OCI-LY3 (cell line): ENCODE data around the gene HPS3.
"Not testable (repeated sequence)": the region's sequence is repeated elsewhere in the genome, so short reads cannot be mapped to it uniquely, and the experiment has no call there.

Experiments used
- H2AFZ ChIP-seq: fragments of 200-600, 300-600 bp; shearing (Covaris generic); 2 replicates; pipeline ENCODE4 v1.6.0; 2014; ENCODE audit warnings: antibody characterized with exemption, low read depth, low read length
- H3K27ac ChIP-seq: fragments of 200-600, 300-600 bp; sonication (generic); 2 replicates; pipeline ENCODE4 v1.5.1; 2014; ENCODE audit warnings: mild to moderate bottlenecking, low read length, moderate library complexity, mixed read lengths
- H3K27me3 ChIP-seq: fragments of 200-600, 300-600 bp; sonication (generic); 2 replicates; pipeline ENCODE4 v1.6.1; 2014; ENCODE audit warnings: low read depth, low read length, mixed read lengths
- H3K36me3 ChIP-seq: fragments of 200-600, 300-600 bp; sonication (generic); replicated peaks from 2 replicates; pipeline ENCODE3; 2014; ENCODE audit warnings: low read depth, low read length, mixed read lengths
- H3K4me1 ChIP-seq: fragments of 300-600, 200-600 bp; sonication (generic); 2 replicates; pipeline ENCODE4 v1.6.1; 2014; ENCODE audit warnings: low read length, mixed read lengths
- H3K4me2 ChIP-seq: fragments of 200-600, 300-600 bp; sonication (generic); 2 replicates; pipeline ENCODE4 v1.6.1; 2014; ENCODE audit warnings: low read length, mixed read lengths
- H3K4me3 ChIP-seq: fragments of 300-600, 200-600 bp; sonication (generic); 2 replicates; pipeline ENCODE4 v1.5.1; 2014; ENCODE audit warnings: antibody characterized with exemption, mild to moderate bottlenecking, low read length, moderate library complexity
- H3K79me2 ChIP-seq: fragments of 300-600, 200-600 bp; shearing (Covaris generic); 2 replicates; pipeline ENCODE4 v1.6.1; 2014; ENCODE audit warnings: mild to moderate bottlenecking, low read length, mixed read lengths
- H3K9ac ChIP-seq: fragments of 300-600, 200-600 bp; shearing (Covaris generic); 2 replicates; pipeline ENCODE4 v1.6.0; 2014; ENCODE audit warnings: mild to moderate bottlenecking, low read length, moderate library complexity
- H3K9me3 ChIP-seq: fragments of 200-600, 300-600 bp; shearing (Covaris generic); 2 replicates; pipeline ENCODE4 v1.6.1; 2014; ENCODE audit warnings: low read length, mixed read lengths; ENCODE audit not compliant: insufficient read depth
- H4K20me1 ChIP-seq: fragments of 200-600, 300-600 bp; sonication (generic); 2 replicates; pipeline ENCODE4 v1.6.1; 2016; ENCODE audit warnings: low read length, mixed read lengths; ENCODE audit not compliant: insufficient read depth
- EZH2phosphoT487 ChIP-seq: fragments of 200-600 bp; shearing (Covaris generic); IDR thresholded peaks from 2 replicates; pipeline ENCODE4 v1.6.1; 2018; ENCODE audit warnings: antibody characterized with exemption, mixed run types, low read depth
- TF ChIP-seq, protein P1 (sequence below): fragments of 200-600, 300-600 bp; sonication (generic); IDR thresholded peaks from 2 replicates; pipeline ENCODE4 v1.5.1; 2014; ENCODE audit warnings: antibody characterized with exemption, low read length, low read depth

HPS3 gene

DNA sequence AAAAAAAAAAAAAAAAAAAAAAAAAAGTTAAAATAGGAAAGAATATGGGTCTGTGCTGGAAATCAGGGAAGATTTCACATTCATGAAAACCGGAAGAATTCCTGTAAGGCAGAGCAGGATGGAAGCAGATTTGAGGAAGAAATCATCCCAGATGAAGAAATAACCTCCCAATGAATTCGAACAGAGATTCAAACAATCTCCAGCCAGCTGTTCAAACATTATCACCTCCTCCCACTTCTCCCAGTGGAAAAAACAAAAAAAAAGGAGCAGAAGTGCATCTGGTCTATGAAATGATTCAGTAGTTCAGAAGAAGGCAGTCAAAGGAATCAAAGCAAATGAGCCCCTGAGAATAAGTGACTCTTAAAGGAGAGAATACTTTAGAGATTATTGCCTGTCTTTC, 59.1 kb downstream of the HPS3 start:
- no peaks in the 10 kb centered on the region for H3K9me3 ChIP-seq
- TF ChIP-seq, protein P1, sequence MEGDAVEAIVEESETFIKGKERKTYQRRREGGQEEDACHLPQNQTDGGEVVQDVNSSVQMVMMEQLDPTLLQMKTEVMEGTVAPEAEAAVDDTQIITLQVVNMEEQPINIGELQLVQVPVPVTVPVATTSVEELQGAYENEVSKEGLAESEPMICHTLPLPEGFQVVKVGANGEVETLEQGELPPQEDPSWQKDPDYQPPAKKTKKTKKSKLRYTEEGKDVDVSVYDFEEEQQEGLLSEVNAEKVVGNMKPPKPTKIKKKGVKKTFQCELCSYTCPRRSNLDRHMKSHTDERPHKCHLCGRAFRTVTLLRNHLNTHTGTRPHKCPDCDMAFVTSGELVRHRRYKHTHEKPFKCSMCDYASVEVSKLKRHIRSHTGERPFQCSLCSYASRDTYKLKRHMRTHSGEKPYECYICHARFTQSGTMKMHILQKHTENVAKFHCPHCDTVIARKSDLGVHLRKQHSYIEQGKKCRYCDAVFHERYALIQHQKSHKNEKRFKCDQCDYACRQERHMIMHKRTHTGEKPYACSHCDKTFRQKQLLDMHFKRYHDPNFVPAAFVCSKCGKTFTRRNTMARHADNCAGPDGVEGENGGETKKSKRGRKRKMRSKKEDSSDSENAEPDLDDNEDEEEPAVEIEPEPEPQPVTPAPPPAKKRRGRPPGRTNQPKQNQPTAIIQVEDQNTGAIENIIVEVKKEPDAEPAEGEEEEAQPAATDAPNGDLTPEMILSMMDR = no peak

DNA sequence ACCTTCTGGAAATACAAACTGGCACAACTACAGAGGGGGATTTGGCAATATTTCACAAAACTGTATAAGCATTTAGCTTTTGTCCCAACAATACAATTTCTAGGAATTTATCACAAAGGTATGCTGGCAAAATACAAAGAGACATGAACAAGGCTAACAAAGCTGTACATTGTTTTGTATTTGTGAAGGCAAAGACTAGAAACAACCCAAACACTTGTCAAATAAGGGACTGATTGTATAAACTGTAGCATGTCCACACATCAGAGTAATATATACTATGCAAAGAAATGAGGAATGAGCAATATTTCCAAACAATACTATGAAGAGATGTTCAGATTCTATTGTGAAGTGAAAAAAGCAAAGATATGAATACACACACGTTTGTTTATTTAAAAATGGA, 65.8 kb downstream of the HPS3 start:
- TF ChIP-seq EZH2phosphoT487 = no peak
- TF ChIP-seq, protein P1 = no peak
- Histone ChIP-seq H3K4me3 (no peak overlapping the region), H3K4me2 (no peak overlapping the region), H3K27ac (no peak overlapping the region), H3K9ac (no peak overlapping the region), H3K9me3 (no peaks in the 10 kb centered on the region), H2AFZ (no peak overlapping the region), H3K4me1 (peaks cover 26% of the 10 kb centered on the region), H3K36me3 (no peaks in the 10 kb centered on the region), H3K27me3 (peaks cover 9% of the 10 kb centered on the region; the same call in 1 of the 2 replicates), H4K20me1 (no peaks in the 10 kb centered on the region), H3K79me2 (no peaks in the 10 kb centered on the region)

More for the DNA sequence above, 59.1 kb downstream of the HPS3 start:
- H3K4me1 ChIP-seq = no peaks in the 10 kb centered on the region
- H3K27me3 ChIP-seq = no peaks in the 10 kb centered on the region
- no peaks in the 10 kb centered on the region for H4K20me1 ChIP-seq
- H3K79me2 ChIP-seq = no peaks in the 10 kb centered on the region
- no peak overlapping the region for H3K4me2 ChIP-seq
- H3K36me3 ChIP-seq = no peaks in the 10 kb centered on the region
- H3K27ac ChIP-seq = no peak overlapping the region
- H3K4me3 ChIP-seq = no peak overlapping the region
- H3K9ac ChIP-seq = no peak overlapping the region
- no peak overlapping the region for H2AFZ ChIP-seq

DNA sequence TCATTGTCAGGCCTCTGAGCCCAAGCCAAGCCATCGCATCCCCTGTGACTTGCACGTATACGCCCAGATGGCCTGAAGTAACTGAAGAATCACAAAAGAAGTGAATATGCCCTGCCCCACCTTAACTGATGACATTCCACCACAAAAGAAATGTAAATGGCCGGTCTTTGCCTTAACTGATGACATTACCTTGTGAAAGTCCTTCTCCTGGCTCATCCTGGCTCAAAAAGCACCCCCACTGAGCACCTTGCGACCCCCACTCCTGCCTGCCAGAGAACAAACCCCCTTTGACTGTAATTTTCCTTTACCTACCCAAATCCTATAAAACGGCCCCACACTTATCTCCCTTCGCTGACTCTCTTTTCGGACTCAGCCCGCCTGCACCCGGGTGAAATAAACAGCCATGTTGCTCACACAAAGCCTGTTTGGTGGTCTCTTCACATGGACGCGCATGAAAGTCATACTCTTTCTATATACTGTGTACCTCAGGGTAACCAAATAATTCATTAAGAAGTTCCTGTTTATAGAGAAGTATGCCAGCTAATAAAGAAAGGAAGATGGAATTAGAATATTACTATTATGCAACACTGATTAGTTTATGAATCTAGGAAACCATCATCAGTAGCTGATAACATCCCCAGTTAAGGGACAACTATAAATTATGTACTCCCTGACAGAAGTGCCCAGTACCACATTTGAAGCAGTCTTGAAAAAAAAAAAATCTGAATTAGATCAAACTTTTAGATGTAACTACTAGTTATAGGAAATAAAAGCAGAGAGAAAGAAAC, 67.6 kb downstream of the HPS3 start:
- H3K27me3 ChIP-seq, H3K36me3 ChIP-seq, H3K79me2 ChIP-seq, H3K9ac ChIP-seq, H3K4me3 ChIP-seq, H4K20me1 ChIP-seq, H2AFZ ChIP-seq, H3K9me3 ChIP-seq, H3K27ac ChIP-seq, H3K4me2 ChIP-seq: not testable (repeated sequence)
- peaks cover 26% of the 10 kb centered on the region for H3K4me1 ChIP-seq

DNA sequence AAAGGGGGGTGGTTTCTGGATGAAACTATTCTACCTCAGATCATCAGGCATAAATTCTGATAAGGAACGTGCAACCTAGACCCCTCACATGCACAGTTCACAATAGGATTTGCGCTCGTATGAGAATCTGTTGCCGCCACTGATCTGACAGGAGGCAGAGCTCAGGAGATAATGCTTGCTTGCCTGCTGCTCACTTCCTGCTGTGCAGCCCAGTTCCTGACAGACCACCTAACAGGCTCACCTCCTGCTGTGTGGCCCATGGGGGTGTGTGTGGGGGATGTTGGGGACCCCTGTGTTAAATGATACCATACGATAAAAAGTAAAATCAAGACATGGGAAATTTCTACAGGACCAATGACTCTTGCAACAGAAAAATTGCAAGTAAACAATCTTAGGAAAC, 68.2 kb downstream of the HPS3 start:
- Histone ChIP-seq H3K27ac (no peak overlapping the region), H2AFZ (no peak overlapping the region), H3K4me1 (peaks cover 26% of the 10 kb centered on the region), H3K27me3 (peaks cover 9% of the 10 kb centered on the region; the same call in 1 of the 2 replicates), H3K4me2 (peak overlapping the region; percentile 11; the same call in 1 of the 2 replicates), H3K4me3 (no peak overlapping the region), H3K36me3 (no peaks in the 10 kb centered on the region), H3K9me3 (no peaks in the 10 kb centered on the region), H4K20me1 (no peaks in the 10 kb centered on the region), H3K9ac (no peak overlapping the region), H3K79me2 (no peaks in the 10 kb centered on the region)
- TF ChIP-seq, protein P1 = no peak
- no peak for TF ChIP-seq EZH2phosphoT487
